Loucy (cell line): ENCODE data around the gene WDR48.

Source experiments
- H2AFZ ChIP-seq: fragments of 200-600 bp; sonication (generic); 2 replicates; pipeline ENCODE4 v1.6.0; 2016; ENCODE audit warnings: antibody characterized with exemption, mild to moderate bottlenecking, low read length, moderate library complexity
- H3F3A ChIP-seq: fragments of 200-600 bp; 2 replicates; pipeline ENCODE4 v1.6.0; 2016; ENCODE audit warnings: antibody characterized with exemption, low read depth, mild to moderate bottlenecking
- H3K27me3 ChIP-seq: fragments of 200-600 bp; sonication (generic); 2 replicates; pipeline ENCODE4 v1.6.1; 2014; ENCODE audit warnings: low read length, mild to moderate bottlenecking; ENCODE audit not compliant: insufficient read depth, poor library complexity, severe bottlenecking
- H3K36me3 ChIP-seq: fragments of 200-600 bp; sonication (generic); 2 replicates; pipeline ENCODE4 v1.6.1; 2016; ENCODE audit warnings: low read length; ENCODE audit not compliant: insufficient read depth
- H3K4me1 ChIP-seq: fragments of 200-600 bp; sonication (generic); 2 replicates; pipeline ENCODE4 v1.5.1; 2014; ENCODE audit warnings: low read length, mild to moderate bottlenecking; ENCODE audit not compliant: insufficient read depth, poor library complexity, severe bottlenecking
- H3K4me2 ChIP-seq: fragments of 200-600 bp; sonication (generic); 2 replicates; pipeline ENCODE4 v1.6.0; 2014; ENCODE audit warnings: antibody characterized with exemption, low read length, low read depth, mild to moderate bottlenecking; ENCODE audit not compliant: poor library complexity, severe bottlenecking
- H3K4me3 ChIP-seq: fragments of 200-600 bp; sonication (generic); 2 replicates; pipeline ENCODE4 v1.5.1; 2014; ENCODE audit warnings: low read length, mild to moderate bottlenecking, mixed read lengths; ENCODE audit not compliant: poor library complexity, severe bottlenecking
- H3K79me2 ChIP-seq: fragments of 200-600 bp; sonication (generic); 2 replicates; pipeline ENCODE4 v1.6.1; 2014; ENCODE audit warnings: low read length; ENCODE audit not compliant: insufficient read depth
- H3K9ac ChIP-seq: fragments of 200-600 bp; sonication (generic); 2 replicates; pipeline ENCODE4 v1.6.0; 2014; ENCODE audit warnings: mild to moderate bottlenecking, low read depth, low read length, moderate library complexity; ENCODE audit not compliant: poor library complexity, severe bottlenecking
- H3K9me2 ChIP-seq: fragments of 200-600 bp; sonication (generic); replicated peaks from 2 replicates; pipeline ENCODE4 v1.6.1; 2016; ENCODE audit warnings: low read depth, low read length, mixed read lengths
- H3K9me3 ChIP-seq: fragments of 200-600 bp; sonication (generic); 2 replicates; pipeline ENCODE4 v1.6.1; 2014; ENCODE audit warnings: mild to moderate bottlenecking, antibody characterized with exemption, low read length, low read depth; ENCODE audit not compliant: insufficient read depth
- H4K20me1 ChIP-seq: fragments of 200-600 bp; sonication (generic); 2 replicates; pipeline ENCODE4 v1.6.0; 2014; ENCODE audit warnings: antibody characterized with exemption, low read length, mild to moderate bottlenecking; ENCODE audit not compliant: insufficient read depth, poor library complexity, severe bottlenecking
- EZH2phosphoT487 ChIP-seq: fragments of 200-600 bp; IDR thresholded peaks from 2 replicates; pipeline ENCODE4 v1.6.1; 2018; ENCODE audit warnings: antibody characterized with exemption, mild to moderate bottlenecking, moderate library complexity, borderline replicate concordance
- TF ChIP-seq, protein P1 (sequence below): fragments of 200-600 bp; sonication (generic); conservative IDR thresholded peaks from 2 replicates; pipeline ENCODE4 v1.5.1; 2014; ENCODE audit warnings: mild to moderate bottlenecking, antibody characterized with exemption, low read length

Gene WDR48

DNA sequence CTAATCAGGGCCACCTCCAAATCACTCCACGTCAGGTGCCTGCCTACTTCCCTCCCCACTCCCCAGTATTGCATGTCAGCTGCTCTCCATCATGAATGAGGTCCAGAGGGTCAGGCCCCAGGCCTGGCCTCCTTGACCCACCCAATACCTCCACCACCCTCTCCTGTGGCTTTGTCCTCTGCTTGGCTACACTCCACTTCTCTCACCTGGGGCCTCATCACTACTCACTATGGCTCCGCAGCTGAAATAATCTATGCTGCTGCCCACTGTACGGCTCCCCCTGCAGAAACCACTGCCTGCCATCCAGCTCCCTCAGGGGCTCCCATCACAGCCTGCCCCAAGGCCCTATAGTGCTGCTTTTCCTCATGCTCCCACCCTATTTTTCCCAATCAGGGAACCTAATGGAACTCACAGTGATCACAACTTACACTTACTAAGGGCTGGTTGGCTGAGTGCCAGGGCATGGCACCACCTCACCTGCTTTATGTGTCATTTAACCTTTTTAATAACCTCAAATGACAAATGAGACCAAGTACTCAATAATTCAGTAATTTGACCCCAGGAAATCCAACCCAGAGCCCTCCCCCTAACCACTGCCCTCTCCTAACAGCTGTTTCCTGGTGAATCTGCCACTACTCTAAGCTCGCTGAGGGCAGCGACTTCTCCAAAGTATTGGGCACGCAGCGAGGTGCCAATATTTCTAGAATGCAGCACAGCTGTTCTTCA lies 53.3 kb downstream of the WDR48 start:
- no peaks in the 10 kb centered on the region for H3K9me3 ChIP-seq
- H3K27me3 ChIP-seq, result no peaks in the 10 kb centered on the region
- peak overlapping the region; percentile 88 for H3K4me2 ChIP-seq
- H3K9me2 ChIP-seq, result no peaks in the 10 kb centered on the region
- no peaks in the 10 kb centered on the region for H3F3A ChIP-seq
- peak overlapping the region; percentile 97 for H3K4me3 ChIP-seq
- peaks cover 29% of the 10 kb centered on the region for H3K79me2 ChIP-seq
- H3K9ac ChIP-seq, result no peak overlapping the region
- peaks cover 9% of the 10 kb centered on the region; the same call in 1 of the 2 replicates for H3K36me3 ChIP-seq
- no peak overlapping the region for H2AFZ ChIP-seq
- H4K20me1 ChIP-seq, result peaks cover 20% of the 10 kb centered on the region
- TF ChIP-seq, protein P1, sequence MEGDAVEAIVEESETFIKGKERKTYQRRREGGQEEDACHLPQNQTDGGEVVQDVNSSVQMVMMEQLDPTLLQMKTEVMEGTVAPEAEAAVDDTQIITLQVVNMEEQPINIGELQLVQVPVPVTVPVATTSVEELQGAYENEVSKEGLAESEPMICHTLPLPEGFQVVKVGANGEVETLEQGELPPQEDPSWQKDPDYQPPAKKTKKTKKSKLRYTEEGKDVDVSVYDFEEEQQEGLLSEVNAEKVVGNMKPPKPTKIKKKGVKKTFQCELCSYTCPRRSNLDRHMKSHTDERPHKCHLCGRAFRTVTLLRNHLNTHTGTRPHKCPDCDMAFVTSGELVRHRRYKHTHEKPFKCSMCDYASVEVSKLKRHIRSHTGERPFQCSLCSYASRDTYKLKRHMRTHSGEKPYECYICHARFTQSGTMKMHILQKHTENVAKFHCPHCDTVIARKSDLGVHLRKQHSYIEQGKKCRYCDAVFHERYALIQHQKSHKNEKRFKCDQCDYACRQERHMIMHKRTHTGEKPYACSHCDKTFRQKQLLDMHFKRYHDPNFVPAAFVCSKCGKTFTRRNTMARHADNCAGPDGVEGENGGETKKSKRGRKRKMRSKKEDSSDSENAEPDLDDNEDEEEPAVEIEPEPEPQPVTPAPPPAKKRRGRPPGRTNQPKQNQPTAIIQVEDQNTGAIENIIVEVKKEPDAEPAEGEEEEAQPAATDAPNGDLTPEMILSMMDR, result no peak
- H3K4me1 ChIP-seq, result peaks cover 39% of the 10 kb centered on the region

DNA sequence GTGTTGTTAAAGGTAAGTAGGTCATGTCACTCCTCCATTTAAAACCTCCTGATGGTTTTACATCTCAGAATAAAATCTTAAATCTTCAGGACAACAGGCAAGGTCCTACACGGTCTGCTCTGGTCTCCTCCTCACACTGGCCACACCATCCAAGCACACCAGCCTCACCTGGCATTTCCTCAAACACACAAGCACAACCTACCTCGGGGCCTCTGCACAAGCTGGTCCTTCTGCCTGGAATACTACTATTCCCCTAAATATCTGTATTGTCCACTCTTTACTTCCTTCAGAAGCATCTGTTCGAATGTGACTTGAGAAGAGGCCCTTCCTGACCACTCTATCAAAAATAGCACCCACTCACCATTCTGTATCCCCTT lies 53.9 kb downstream of the WDR48 start:
- H3K4me2 ChIP-seq, result peak overlapping the region; percentile 88
- peaks cover 29% of the 10 kb centered on the region for H3K79me2 ChIP-seq
- no peak overlapping the region for H2AFZ ChIP-seq
- H3K4me3 ChIP-seq, result peak overlapping the region; percentile 97
- no peaks in the 10 kb centered on the region for H3K9me2 ChIP-seq
- H3K36me3 ChIP-seq, result peaks cover 3% of the 10 kb centered on the region; the same call in 1 of the 2 replicates
- peak overlapping the region; percentile 88 for H3K9ac ChIP-seq
- H3K27me3 ChIP-seq, result no peaks in the 10 kb centered on the region
- peaks cover 20% of the 10 kb centered on the region for H4K20me1 ChIP-seq
- H3K4me1 ChIP-seq, result peaks cover 39% of the 10 kb centered on the region
- H3F3A ChIP-seq, result no peaks in the 10 kb centered on the region
- TF ChIP-seq EZH2phosphoT487, result no peak
- TF ChIP-seq, protein P1, result no peak
- H3K9me3 ChIP-seq, result no peaks in the 10 kb centered on the region

DNA sequence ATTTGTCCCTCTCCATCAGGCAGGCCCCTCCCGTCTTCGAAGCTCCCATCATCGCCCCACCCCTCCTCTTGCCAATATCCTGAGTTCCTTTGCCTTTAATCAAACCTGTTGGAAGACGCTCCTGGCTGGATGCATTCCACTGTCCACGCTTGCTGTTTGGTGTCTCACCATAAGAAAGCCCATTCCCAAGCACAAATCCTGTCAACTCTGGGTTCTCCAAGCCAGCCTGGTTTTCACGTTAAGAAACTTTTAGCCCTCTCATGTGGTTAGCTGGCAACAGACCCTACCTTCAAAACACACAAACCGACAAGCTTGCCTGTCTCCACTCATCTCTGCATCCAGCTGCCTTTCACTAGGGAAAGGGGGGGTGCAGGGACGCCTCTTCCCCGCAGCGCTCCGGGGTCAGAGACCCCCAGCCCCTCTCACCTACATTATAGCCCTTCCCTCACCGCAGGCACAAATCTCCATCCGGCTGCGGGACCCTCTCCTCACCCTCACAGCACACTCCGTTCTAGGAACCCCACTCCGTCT lies 54.5 kb downstream of the WDR48 start:
- no peaks in the 10 kb centered on the region for H3K9me2 ChIP-seq
- no peaks in the 10 kb centered on the region for H3K36me3 ChIP-seq
- H3K9me3 ChIP-seq, result no peaks in the 10 kb centered on the region
- H3K79me2 ChIP-seq, result peaks cover 29% of the 10 kb centered on the region
- peaks cover 39% of the 10 kb centered on the region for H3K4me1 ChIP-seq
- H4K20me1 ChIP-seq, result peaks cover 20% of the 10 kb centered on the region
- H3K9ac ChIP-seq, result peak overlapping the region; percentile 88
- no peaks in the 10 kb centered on the region for H3F3A ChIP-seq
- peak overlapping the region; percentile 88 for H3K4me2 ChIP-seq
- TF ChIP-seq, protein P1, result no peak
- no peak for TF ChIP-seq EZH2phosphoT487
- H2AFZ ChIP-seq, result peak overlapping the region; percentile 91
- H3K4me3 ChIP-seq, result peak overlapping the region; percentile 97
- no peaks in the 10 kb centered on the region for H3K27me3 ChIP-seq
